Measurements from ENCODE around the gene SPNS3. TPM values are rescaled to one million over a fixed set of nuclear protein-coding genes. Genes with fewer than 3 reads are reported as not detected.

The SPNS3 gene
- total and polyA plus RNA-seq, 2 of the 8 experiments (the other 6 are each of a cell fraction or from before 2014, with no cell fraction given): not detected

DNA sequence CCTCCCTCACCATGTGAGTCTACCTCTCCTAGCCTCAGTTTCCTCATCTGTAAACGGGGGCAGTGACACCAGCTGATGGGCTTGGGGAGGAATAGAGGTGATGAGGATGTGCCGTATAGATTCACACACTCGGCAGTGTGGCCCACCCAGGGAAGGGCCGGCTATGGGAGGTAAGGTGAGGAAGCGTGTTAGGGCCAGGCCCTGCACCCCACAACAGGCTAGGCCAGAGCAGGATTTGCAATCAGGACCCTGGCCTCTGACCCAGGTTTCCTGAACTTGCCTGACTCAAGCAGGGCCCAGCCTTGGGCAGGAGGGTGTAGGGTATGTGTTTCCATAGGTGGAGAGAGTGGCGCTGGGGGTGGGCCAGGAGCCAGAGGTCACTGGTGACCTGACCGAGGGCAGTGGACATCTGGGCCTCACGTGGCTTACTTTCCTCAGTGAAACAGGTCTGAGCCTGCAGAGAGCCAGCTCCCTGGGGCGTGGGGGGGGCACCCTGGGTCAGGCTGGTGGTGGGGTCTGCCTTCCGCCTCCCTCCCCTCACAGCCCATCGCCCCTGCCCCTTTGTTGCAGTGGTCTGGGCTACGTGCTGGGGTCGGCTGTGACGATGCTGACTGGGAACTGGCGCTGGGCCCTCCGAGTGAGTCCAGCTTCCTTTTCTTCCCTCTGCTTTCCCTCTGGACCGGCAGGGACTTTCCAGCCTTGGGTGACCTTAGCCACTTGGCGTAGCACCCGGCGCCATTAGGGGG lies 12.8 kb downstream of the SPNS3 start:
- H2AFZ ChIP-seq (ENCODE audit: low read length): no peak overlapping the region
- H3K27ac ChIP-seq (ENCODE audit: low read depth, low read length): no peak overlapping the region
- H2BK120ac ChIP-seq (replicated peaks; ENCODE audit: low read depth, low read length): no peak overlapping the region
- POLR2A ChIA-PET (ENCODE audit: partially characterized antibody): interaction anchor here (1.3 kb wide), 1 partner anchor 8 kb away, joined by 3 read pairs; no protein-coding TSS in a partner anchor
- no peaks in the 10 kb centered on the region for H3K79me2 ChIP-seq (ENCODE audit: control insufficient read depth in 1 of 2, insufficient read depth in 2 of 2, low read length in 2 of 2)
- no peak overlapping the region for H4K5ac ChIP-seq (ENCODE audit: insufficient read length, low read depth, low read length)
- H4K20me1 ChIP-seq (replicated peaks in 1 of 2; ENCODE audit: control insufficient read depth in 1 of 2, insufficient read depth in 2 of 2, low read length in 2 of 2): no peaks in the 10 kb centered on the region
- H3K36me3 ChIP-seq (ENCODE audit: control insufficient read depth in 2 of 4, insufficient read depth in 4 of 4, low read length in 3 of 4): no peaks in the 10 kb centered on the region
- H3K9me3 ChIP-seq (ENCODE audit: insufficient read depth in 2 of 2, low read depth in 1 of 2, low read length in 1 of 2): no peaks in the 10 kb centered on the region
- H4K8ac ChIP-seq (ENCODE audit: extremely low read depth, insufficient read depth, low read length): no peak overlapping the region
- no peak overlapping the region for H3K14ac ChIP-seq (ENCODE audit: insufficient read length)
- H3K56ac ChIP-seq (replicated peaks; ENCODE audit: insufficient read length, low read depth, low read length): no peak overlapping the region
- H2BK5ac ChIP-seq (ENCODE audit: low read depth, low read length): no peak overlapping the region
- H2BK20ac ChIP-seq (ENCODE audit: low read length): no peak overlapping the region
- no peak for DNase-seq (ENCODE audit: low read depth in 1 of 2, low spot score in 2 of 2)
- no peak overlapping the region for H3K4me2 ChIP-seq (ENCODE audit: insufficient read depth in 1 of 2, low read depth in 2 of 2, low read length in 2 of 2)
- WGBS, 2 experiments (ENCODE audit: extremely low coverage in 1 of 2, insufficient coverage in 1 of 2, insufficient read length in 1 of 2, insufficient replicate concordance in 2 of 2, low coverage in 1 of 2, low lambda C conversion rate in 2 of 2, missing lambda C conversion rate in 1 of 2): 91% methylated on average over 9 of the region's 20 CpGs; no CpG with 5 or more reads in 1 of the 2 experiments
- H3K9ac ChIP-seq (replicated peaks in 1 of 4; ENCODE audit: extremely low read depth in 1 of 4, low read depth in 3 of 4, low read length in 3 of 4): no peak overlapping the region
- H3K23ac ChIP-seq (ENCODE audit: insufficient read length): no peak overlapping the region
- H3K4me1 ChIP-seq (replicated peaks in 1 of 4; ENCODE audit: control insufficient read depth in 3 of 4, insufficient read depth in 4 of 4, low read length in 3 of 4): 0 out of 7 replicates have a peak, but pooled peaks cover 0 to 2% (median 0%) of the 10 kb centered on the region in 4 experiments
- no peak overlapping the region for H4K91ac ChIP-seq (replicated peaks; ENCODE audit: insufficient read length, low read length)
- no peak overlapping the region for H2BK15ac ChIP-seq (ENCODE audit: low read length)
- H3K27me3 ChIP-seq (replicated peaks in 1 of 4; ENCODE audit: control insufficient read depth in 3 of 4, extremely low read depth in 1 of 4, insufficient read depth in 3 of 4, low read length in 3 of 4): no peaks in the 10 kb centered on the region; a peak in 1 of 7 replicates
- no peak overlapping the region for H3K4me3 ChIP-seq (ENCODE audit: extremely low read depth in 1 of 4, insufficient read depth in 2 of 4, low read depth in 3 of 4, low read length in 4 of 4)
- H3K79me1 ChIP-seq (ENCODE audit: low read depth, low read length): no peaks in the 10 kb centered on the region
- no peak overlapping the region for H2BK12ac ChIP-seq (ENCODE audit: low read depth, low read length)
- no peak for FAIRE-seq
- no peak overlapping the region for H2AK5ac ChIP-seq (ENCODE audit: low read depth, low read length)
- no peak for TF ChIP-seq PHF8 (conservative IDR thresholded peaks at IDR 0.05; ENCODE audit: low read depth, low read length)
- no peak for TF ChIP-seq EP300 (IDR thresholded peaks at IDR 0.05; ENCODE audit: borderline replicate concordance in 1 of 2, low read depth in 2 of 2, low read length in 2 of 2)
- TF ChIP-seq GTF2F1 (IDR thresholded peaks at IDR 0.05; ENCODE audit: borderline replicate concordance, low read depth, low read length): no peak
- peaks cover 2% of the 10 kb centered on the region; the same call in 1 of the 2 replicates for H3K23me2 ChIP-seq (ENCODE audit: low read depth, low read length)
- H3K4ac ChIP-seq (replicated peaks; ENCODE audit: insufficient read length, low read depth, low read length): no peak overlapping the region
- no peak overlapping the region for H3K18ac ChIP-seq (ENCODE audit: extremely low read depth, low read length)
- CTCF ChIA-PET (ENCODE audit: partially characterized antibody): interaction anchor here (1.1 to 1.2 kb wide), 3 partner anchors 10 to 24 kb away, joined by 3 to 4 read pairs (median 3); no protein-coding TSS in a partner anchor
